ENCODE results near the gene PSMD11.

- TF ChIP-seq YY1 (IDR thresholded peaks at IDR 0.05; ENCODE audit: insufficient read depth, insufficient read length) (no peak), SUZ12 (IDR thresholded peaks at IDR 0.05; ENCODE audit: extremely low read depth, insufficient read depth, insufficient read length) (no peak)
These were observed 2.6 kb downstream of the PSMD11 start for GRCh38 chr17:32446949-32447348.

Measured in NT2/D1 (cell line).